ENCODE data around the gene SPATA6.

DNA sequence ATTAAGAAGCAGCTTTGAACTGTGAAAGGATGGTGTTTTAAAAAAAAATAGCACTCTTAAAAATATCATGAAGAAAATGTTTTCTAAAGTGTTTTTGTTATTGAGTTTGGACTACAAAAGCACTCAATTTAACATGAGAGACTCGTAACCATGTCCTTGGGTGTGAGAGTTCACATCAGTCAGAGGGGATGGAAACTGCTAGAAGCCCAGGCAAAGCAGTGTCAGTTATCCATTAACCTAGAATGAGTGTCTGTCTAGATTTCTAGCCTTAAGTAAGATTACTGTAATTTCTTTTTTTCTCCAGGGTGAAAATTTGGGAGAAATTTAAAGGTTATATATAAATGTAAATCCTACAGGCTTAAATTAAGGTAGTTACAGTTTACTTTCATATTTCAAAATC lies 217.8 kb downstream of the SPATA6 start:
- no peak for TF ChIP-seq CTCF (IDR thresholded peaks at IDR 0.05)
- TF ChIP-seq EP300 (IDR thresholded peaks at IDR 0.05), result no peak
- TF ChIP-seq POLR2A (IDR thresholded peaks at IDR 0.05), result no peak
